ENCODE measurements around the gene NBPF1.
"Not testable (repeated sequence)": the region's sequence is repeated elsewhere in the genome, so short reads cannot be mapped to it uniquely, and the experiment has no call there.

Gene NBPF1

DNA sequence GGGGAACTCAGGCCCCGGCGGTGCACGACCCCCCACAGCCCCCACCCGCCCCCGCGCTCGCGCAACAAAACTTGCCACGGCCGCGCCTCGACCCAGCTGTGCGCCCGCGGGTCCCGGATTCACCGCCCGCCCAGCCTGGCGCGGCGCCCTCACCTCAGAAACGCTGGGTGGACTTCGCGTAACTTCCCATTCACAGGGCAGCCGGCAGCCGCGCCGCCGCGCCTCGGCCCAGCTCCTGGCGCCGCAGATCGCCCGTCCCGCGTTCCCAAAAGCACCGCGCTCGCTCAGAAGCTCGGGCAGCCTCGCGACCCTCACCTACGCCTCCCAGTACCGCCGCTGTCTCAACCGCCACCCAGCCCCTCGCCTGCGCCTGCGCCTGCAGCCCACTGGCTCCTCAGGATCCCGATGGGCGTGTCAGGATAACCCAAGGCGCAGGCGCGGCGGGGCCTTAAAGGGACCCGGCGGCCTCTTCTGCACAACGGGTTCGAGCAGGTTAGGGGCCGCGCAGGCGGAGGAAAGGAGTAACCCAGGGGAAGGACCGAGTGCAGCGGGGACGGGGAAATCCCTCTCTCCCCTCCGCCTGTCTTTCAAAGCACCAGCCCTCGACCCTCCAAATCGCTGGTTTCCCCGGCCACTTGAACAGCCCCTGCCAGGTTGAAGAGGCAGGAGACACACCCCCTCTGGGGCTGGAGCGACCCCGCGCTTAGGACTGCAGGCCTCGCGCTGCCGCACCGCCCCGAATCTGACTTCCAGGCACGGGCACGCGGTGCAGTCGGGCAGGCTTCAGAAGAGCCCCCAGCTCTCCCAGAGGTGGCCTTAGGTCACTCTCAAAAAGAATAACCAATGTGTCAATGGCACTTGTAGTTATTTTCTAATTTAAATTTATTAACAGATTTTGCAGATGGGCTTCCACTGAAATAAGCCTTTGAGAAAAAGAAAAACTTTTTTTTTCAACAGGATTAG is at the start of gene NBPF1:
TSS of gene NBPF1 (minus strand) at position 380 of the 963 bp plus-strand sequence.
- TF ChIP-seq, protein P1, sequence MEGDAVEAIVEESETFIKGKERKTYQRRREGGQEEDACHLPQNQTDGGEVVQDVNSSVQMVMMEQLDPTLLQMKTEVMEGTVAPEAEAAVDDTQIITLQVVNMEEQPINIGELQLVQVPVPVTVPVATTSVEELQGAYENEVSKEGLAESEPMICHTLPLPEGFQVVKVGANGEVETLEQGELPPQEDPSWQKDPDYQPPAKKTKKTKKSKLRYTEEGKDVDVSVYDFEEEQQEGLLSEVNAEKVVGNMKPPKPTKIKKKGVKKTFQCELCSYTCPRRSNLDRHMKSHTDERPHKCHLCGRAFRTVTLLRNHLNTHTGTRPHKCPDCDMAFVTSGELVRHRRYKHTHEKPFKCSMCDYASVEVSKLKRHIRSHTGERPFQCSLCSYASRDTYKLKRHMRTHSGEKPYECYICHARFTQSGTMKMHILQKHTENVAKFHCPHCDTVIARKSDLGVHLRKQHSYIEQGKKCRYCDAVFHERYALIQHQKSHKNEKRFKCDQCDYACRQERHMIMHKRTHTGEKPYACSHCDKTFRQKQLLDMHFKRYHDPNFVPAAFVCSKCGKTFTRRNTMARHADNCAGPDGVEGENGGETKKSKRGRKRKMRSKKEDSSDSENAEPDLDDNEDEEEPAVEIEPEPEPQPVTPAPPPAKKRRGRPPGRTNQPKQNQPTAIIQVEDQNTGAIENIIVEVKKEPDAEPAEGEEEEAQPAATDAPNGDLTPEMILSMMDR (IDR thresholded peaks at IDR 0.05; ENCODE audit: borderline replicate concordance, control extremely low read depth, extremely low read depth, insufficient read depth, missing control alignments) = no peak
- DNase-seq (ENCODE audit: low spot score) = peak; percentile 100
- in situ Hi-C loops (cut with MboI; ENCODE audit: low sequenced_read_pairs, unreplicated experiment) = no loop called here

DNA sequence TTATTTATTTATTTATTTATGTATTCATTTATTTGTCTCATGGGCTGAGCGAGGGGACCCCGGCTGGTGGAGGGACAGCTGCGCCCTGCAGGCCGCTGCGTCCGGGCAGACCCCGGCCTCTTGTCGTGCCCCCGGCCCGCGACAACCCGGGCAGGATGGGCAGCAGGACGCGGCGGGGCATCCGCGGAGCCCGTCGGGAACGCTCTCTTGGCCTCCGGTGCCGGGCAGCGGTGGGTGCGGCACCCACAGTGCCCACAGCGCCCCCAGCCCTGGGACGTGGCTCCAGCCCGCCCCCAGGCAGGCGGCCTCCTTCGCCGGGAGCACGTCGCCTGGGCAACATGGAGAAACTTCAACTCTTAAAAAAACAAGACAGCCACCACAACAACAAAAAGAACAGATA is 44.9 kb upstream of the NBPF1 start:
- DNase-seq (ENCODE audit: low spot score); in situ Hi-C loops (cut with MboI; ENCODE audit: low sequenced_read_pairs, unreplicated experiment): not testable (repeated sequence)

DNA sequence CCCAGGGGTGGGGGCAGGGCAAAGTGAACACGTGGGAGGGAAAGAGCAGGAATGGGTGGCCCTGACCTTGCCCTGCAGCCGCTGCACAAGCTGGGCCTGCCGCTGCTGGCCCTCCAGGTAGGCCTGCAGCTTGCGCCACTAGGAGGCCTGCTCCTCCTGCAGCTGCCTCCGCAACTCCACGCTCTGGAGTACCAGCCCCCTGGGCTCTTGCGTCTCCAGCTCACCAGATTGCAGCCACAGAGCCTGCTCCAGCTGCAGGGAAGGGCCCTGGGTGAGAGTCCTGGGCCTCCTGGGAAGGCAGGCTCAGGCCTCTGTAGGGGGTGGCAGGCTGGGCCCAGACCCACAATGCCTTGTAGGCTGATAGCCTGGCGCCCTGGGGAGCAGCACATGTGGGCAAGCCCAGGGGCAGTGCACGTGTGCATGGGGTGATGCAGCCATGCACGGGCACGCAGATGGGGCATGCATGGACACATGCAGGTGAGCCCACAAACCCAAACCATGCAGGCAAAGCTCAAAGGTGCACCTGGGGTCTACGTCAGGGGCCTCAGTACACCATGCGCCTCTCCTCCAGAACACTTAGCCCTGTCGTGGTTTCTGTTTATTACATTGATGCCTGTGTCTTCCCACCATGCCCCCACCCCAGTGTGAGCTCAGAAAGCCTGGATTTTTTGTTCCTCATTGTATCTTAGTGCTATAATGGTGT is 43.8 kb upstream of the NBPF1 start:
- DNase-seq (ENCODE audit: low spot score); in situ Hi-C loops (cut with MboI; ENCODE audit: low sequenced_read_pairs, unreplicated experiment): not testable (repeated sequence)

DNA sequence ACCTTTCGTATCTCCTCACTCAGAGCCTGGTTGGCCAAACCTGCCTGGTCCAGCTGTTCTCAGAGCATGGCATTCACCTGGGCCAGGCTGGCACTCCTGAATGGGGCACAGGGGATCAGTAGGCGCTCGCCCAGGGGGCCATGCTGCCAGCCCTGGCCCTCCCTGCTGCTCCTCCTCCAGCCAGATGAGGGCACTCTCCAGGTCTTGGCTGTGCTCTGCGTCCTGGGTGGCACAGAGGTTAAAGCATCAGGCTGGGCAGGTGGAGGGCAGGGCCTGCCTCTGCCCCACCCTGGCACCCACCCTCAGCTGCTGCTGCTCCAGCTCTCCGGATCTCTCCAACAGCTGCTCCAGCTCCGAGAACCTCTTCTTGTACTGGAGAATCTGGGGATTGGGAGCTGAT is 43.2 kb upstream of the NBPF1 start:
- DNase-seq (ENCODE audit: low spot score); in situ Hi-C loops (cut with MboI; ENCODE audit: low sequenced_read_pairs, unreplicated experiment): not testable (repeated sequence)

DNA sequence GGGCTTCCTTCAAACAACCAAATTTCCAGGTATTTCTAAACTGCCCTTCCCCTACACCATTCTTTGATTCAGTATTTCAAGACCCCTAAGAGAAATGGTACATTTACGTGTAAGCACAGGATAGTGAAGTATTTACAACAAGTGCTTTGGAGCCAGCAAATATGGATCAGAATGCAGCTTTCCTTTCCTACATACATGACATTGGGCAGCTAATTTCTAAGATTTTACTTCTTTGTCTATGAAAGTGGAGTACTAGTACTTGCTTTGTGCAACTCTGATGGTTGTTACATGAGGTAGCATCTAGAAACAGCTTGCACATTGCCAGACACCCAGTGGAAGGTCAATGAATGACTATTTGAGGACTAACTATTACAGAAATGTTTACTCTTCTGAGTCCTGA is 38.2 kb upstream of the NBPF1 start:
- in situ Hi-C loops (cut with MboI; ENCODE audit: low sequenced_read_pairs, unreplicated experiment); DNase-seq (ENCODE audit: low spot score): not testable (repeated sequence)

DNA sequence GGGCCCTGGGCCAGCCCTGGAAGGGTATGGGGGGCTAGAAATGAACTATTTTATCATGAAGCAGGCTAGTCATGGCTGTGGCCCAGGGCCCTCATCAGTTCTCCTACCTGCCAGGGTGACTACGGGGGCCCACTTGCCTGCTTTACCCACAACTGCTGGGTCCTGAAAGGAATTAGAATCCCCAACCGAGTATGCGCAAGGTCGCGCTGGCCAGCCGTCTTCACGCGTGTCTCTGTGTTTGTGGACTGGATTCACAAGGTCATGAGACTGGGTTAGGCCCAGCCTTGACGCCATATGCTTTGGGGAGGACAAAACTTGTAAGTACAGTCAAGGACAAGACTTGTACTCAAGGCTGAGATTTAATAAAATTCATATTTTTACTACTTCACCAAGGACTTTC is 36.6 kb upstream of the NBPF1 start:
- in situ Hi-C loops (cut with MboI; ENCODE audit: low sequenced_read_pairs, unreplicated experiment); DNase-seq (ENCODE audit: low spot score): not testable (repeated sequence)

DNA sequence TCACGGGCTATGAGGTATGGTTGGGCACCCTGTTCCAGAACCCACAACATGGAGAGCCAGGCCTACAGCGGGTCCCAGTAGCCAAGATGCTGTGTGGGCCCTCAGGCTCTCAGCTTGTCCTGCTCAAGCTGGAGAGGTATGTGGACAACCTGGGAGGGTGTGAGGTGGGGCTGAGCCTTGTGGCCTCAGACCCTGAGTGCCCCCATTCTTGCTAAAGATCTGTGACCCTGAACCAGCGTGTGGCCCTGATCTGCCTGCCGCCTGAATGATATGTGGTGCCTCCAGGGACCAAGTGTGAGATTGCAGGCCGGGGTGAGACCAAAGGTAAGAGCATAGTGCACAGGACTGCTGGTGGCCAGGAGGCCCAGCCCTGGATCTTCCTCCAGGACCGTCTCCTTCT is 36.0 kb upstream of the NBPF1 start:
- DNase-seq (ENCODE audit: low spot score); in situ Hi-C loops (cut with MboI; ENCODE audit: low sequenced_read_pairs, unreplicated experiment): not testable (repeated sequence)

DNA sequence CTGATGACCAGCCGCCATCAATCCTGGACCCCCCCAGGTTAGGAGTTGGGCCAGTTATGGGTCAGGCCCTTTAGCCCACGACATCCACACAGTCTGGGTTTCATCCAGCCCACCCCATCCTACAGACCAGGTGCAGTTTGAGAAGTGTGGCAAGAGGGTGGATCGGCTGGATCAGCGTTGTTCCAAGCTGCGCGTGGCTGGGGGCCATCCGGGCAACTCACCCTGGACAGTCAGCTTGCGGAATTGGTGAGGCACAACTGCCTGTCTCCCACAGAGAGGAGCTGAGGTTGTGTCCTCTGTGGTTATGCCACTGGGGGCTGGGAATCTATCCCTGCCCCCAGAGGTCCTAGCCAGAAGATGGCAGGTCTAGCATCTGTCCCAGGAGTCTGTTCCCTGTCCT is 35.4 kb upstream of the NBPF1 start:
- in situ Hi-C loops (cut with MboI; ENCODE audit: low sequenced_read_pairs, unreplicated experiment); DNase-seq (ENCODE audit: low spot score): not testable (repeated sequence)

DNA sequence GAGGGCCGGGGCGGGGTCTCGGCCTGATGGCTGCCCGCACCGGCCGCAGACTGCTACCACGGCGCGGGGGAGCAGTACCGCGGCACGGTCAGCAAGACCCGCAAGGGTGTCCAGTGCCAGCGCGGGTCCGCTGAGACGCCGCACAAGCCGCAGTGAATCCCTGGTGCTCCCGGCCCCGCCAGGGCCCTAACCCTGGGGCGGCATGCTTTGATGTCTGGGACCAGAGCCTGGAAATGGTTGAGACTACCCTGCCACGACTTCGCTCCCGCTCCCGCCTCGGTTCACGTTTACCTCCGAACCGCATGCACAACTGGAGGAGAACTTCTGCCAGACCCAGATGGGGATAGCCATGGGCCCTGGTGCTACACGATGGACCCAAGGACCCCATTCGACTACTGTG is 34.9 kb upstream of the NBPF1 start:
- in situ Hi-C loops (cut with MboI; ENCODE audit: low sequenced_read_pairs, unreplicated experiment); DNase-seq (ENCODE audit: low spot score): not testable (repeated sequence)

DNA sequence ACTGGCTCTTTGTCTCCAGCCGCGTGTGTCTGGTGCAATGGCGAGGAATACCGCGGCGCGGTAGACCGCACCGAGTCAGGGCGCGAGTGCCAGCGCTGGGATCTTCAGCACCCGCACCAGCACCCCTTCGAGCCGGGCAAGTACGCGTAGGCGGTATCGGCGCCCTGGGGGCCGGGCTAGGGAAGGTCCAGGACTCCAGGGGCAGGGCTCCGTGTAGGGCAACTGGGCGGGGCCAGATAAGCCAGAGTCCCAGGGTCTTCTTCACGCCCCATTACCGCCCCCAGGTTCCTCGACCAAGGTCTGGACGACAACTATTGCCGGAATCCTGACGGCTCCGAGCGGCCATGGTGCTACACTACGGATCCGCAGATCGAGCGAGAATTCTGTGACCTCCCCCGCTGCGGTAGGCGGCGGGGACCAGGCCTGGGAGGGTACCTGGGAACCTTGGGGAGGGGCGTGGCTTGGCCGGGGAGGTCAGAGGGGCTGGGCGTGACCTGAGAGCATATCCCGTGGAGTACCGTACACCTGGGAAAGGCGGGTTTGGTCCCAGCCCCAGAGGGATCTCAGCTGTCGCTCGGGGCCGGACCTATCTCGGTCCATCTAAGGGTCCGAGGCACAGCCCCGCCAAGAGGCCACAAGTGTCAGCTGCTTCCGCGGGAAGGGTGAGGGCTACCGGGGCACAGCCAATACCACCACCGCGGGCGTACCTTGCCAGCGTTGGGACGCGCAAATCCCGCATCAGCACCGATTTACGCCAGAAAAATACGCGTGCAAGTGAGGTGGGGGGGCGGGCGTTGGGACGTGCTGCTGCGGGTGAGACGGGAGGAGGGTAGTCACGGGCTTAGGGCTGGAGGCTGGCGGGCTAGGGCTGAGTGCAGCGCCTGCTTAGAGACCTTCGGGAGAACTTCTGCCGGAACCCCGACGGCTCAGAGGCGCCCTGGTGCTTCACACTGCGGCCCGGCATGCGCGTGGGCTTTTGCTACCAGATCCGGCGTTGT is 34.1 kb upstream of the NBPF1 start:
- in situ Hi-C loops (cut with MboI; ENCODE audit: low sequenced_read_pairs, unreplicated experiment); DNase-seq (ENCODE audit: low spot score): not testable (repeated sequence)

DNA sequence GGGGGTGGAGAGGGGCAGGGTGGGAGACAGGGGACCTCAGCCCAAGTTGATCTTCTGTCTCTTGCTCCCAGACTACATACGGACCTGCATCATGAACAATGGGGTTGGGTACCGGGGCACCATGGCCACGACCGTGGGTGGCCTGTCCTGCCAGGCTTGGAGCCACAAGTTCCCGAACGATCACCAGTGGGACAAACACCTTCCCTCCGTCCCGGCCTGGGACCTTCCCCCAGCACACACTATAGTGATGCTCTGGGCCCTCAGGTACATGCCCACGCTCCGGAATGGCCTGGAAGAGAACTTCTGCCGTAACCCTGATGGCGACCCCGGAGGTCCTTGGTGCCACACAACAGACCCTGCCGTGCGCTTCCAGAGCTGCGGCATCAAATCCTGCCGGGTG is 33.4 kb upstream of the NBPF1 start:
- in situ Hi-C loops (cut with MboI; ENCODE audit: low sequenced_read_pairs, unreplicated experiment); DNase-seq (ENCODE audit: low spot score): not testable (repeated sequence)

DNA sequence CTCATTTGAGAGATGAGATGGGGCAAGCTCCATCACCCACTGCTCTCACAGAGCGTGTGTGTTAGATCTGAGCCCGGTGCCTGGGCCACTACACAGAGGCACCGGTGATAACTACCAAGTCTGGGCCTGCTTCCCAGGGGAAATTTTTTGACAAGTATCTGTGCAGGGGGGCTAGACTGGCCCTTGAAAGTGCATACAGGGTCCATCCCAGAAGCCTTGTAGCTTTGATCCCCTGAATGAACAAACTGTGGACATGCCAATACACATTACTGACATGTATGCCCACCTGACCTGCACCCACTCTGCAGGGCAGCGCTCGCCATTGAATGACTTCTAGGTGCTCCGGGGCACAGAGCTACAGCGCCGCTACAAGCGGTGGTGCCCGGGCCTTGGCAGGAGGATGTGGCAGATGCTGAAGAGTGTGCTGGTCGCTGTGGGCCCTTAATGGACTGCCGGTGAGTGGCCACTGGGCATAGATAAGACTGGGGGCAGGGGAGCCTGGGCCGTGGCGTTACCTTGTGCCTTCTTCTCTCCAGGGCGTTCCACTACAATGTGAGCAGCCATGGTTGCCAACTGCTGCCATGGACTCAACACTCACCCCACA is 32.8 kb upstream of the NBPF1 start:
- in situ Hi-C loops (cut with MboI; ENCODE audit: low sequenced_read_pairs, unreplicated experiment); DNase-seq (ENCODE audit: low spot score): not testable (repeated sequence)

DNA sequence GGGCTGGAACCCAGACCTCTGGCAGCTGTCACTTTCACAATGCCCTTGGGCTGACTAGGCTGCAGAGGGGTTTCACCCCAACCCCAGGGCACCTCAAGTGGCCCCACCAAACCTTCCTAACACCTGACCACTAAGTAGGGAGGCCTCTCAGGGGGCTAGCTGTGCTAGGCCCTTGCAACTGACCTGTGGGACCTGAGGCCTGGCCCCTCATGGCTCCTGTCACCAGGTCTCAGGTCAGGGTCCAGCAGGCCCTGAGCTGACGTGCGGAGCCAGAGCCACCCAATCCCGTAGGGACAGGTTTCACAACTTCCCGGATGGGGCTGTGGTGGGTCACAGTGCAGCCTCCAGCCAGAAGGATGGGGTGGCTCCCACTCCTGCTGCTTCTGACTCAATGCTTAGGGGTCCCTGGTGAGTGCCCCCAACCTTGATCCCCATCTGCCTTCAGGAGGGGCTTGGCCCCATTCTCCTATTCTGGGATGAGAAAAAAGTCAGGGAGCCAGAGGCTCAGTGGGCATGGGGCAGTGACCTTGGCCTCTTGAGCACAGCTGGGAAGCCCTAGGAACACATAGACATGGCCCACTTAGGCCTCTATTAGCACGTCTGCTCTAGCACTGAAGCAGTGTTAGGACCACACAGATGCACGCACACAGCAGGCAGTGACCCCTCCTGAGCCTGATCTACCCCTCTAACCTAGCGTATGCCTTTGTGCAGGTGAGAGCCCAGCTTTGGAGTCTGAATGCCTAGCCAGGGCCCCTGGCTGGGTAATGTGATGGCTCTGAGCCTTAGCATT is 32.1 kb upstream of the NBPF1 start:
- DNase-seq (ENCODE audit: low spot score) = peak; percentile 65
- in situ Hi-C loops (cut with MboI; ENCODE audit: low sequenced_read_pairs, unreplicated experiment) = not testable (repeated sequence)

Measured in GM13976 (cell line).